Right kidney (tissue), 1 donor: Measurements from ENCODE around the gene ZNF687.
A peak's percentile ranks its signal among the peaks of the same experiment; 100 is the strongest.

ENCODE experiments used
- DNase-seq: peaks from one replicate; pipeline ENCODE4 v3.0.0-alpha.2; 2016

The ZNF687 gene

GRCh38 chr1:151311589-151312331 is 29.7 kb downstream of the ZNF687 start:
- no peak for DNase-seq

- no peak for DNase-seq
Measured at GRCh38 chr1:151312411-151312810, 30.3 kb downstream of the ZNF687 start.

GRCh38 chr1:151312826-151313225 is 30.7 kb downstream of the ZNF687 start:
- DNase-seq: no peak

- DNase-seq: no peak
Measured at GRCh38 chr1:151313501-151313900, 31.4 kb downstream of the ZNF687 start.

GRCh38 chr1:151314137-151314875 is 32.2 kb downstream of the ZNF687 start:
- no peak for DNase-seq

GRCh38 chr1:151315565-151316235 is 33.6 kb downstream of the ZNF687 start:
- no peak for DNase-seq

- no peak for DNase-seq
Measured at GRCh38 chr1:151318975-151319374, 36.9 kb downstream of the ZNF687 start.

GRCh38 chr1:151324390-151324930 is 42.4 kb downstream of the ZNF687 start:
- no peak for DNase-seq

GRCh38 chr1:151325231-151325630 is 43.1 kb downstream of the ZNF687 start:
- no peak for DNase-seq

GRCh38 chr1:151325646-151326429 is 43.7 kb downstream of the ZNF687 start:
- DNase-seq: no peak

GRCh38 chr1:151326619-151327222 is 44.6 kb downstream of the ZNF687 start:
- no peak for DNase-seq

- peak; percentile 100 for DNase-seq
Measured at GRCh38 chr1:151327223-151327902, 45.3 kb downstream of the ZNF687 start, which contains the start of gene PI4KB. Gene PI4KB, minus strand, starts transcription at chr1:151327416. Its CDS starts 10,935 bp downstream, at chr1:151316481.

GRCh38 chr1:151327903-151328674 is 46.0 kb downstream of the ZNF687 start:
- peak; percentile 87 for DNase-seq

- DNase-seq: no peak
Measured at GRCh38 chr1:151334822-151335221, 52.7 kb downstream of the ZNF687 start.

GRCh38 chr1:151336556-151336955 is 54.5 kb downstream of the ZNF687 start:
- DNase-seq: no peak

- peak; percentile 50 for DNase-seq
Measured at GRCh38 chr1:151340870-151341754, 59.0 kb downstream of the ZNF687 start.
